Activated T-cell treated with anti-CD3 and anti-CD28 coated beads, Interleukin-2, amount 50 U/mL, for 1 hour (primary cell): ENCODE results near the gene DENND1A.

Experiments
- DNase-seq: peaks from one replicate; pipeline ENCODE4 v3.0.0-alpha.2; 2020

Gene DENND1A

DNA sequence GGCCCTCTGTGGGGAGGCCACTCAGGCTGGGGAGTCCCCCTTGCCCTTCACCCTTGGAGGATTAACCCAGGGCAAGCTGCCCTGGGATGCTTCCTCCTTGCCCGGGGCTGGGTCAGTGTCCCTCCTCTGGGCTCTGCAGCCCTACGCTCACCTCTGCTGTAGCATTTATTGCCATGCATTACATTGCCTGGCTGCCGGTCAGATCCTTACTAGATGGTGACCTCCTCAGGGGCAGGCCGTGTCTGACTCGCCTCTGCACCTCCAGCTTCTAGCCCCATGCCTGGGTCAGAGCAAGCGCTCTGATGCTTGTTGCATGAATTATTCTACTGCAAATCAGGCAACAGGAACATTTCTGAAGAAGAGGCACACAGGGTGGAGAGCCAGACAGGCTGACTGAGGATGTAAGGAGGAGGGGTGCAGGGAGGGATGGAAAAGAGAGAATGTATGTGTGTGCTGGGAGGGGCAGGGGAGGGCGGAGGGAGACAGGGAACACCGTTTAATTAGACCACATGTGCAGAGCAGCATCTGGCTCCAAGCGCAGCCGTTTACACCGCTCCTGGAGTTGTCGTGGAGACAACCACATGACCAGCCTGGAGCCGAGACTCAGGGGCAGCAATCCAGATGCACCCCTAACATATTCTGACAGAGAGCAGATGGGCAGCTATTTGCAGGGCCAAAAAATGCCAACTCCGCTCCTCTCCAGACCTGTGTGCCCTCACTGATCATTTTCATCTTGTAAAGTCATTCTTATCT is 456.9 kb downstream of the DENND1A start:
- no peak for DNase-seq

DNA sequence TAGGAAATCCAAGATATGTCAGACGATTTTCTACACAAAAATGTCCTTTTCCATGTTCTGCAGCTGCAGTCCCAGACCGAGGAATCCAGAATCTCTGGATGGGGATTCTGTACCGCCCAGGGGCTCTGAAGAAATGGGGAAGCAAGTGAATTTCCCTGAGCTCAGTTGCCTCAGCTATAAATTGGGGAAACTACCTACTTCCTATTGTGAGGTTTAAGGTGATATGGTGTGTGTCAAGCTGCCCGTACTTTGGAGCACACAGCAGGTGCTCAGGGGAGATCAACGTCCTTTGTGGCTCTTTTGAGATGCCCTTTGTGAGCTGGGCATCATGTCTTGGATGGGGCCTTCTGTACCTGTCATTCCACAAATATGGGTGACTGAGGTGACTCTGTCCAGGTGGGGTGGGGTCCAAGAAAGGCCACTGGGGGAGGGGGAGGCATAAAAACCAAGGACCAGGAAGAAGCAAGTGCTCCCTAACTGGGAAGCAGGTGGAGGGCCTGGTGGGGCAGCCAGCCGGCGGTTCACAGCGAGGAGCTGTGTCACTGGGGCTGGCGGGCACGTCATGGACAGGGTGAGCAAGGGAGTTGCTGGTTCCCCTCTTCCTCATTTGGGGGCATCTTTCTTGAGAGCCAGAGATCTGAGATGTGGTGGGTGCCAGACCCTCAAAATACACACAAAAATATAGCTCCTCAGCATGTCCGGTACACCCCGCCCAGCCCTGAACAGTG is 457.9 kb downstream of the DENND1A start:
- no peak for DNase-seq

DNA sequence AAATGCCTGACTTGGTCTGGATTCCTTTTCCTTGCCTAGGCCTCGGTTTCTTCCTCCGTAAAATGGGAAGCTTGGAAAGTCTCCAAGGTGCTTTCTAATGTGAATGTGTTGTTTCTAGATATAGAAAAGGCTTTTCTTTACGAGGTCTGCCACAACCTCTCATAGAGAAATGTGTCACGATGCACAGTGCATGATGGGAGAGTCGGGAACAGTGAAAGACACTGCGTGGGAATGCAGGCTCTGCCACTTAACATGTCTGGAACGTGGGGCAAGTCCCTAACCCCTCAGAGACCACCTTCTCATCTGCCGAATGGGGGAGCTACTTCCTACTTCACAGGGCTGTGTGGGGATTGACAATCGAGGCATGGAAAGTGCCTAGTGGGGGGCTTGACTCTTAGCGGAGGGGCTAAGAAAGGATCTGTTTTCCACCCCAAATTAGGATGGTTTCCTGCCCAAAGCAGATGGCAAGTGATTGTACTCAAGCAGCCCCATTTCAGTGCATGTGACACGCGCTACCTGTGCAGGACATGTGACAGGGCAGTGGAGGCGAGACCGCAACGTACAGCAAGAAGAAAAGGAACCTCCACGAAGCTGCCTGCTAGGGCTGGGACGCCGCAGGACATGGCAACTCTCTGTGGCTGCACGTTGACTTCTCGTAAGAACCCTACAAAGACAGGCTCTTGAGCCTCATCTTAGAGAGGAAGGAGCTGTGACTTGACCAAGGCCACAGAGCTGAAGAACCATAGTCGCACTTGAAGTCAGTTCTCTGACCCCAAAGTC is 458.7 kb downstream of the DENND1A start:
- DNase-seq, result no peak

DNA sequence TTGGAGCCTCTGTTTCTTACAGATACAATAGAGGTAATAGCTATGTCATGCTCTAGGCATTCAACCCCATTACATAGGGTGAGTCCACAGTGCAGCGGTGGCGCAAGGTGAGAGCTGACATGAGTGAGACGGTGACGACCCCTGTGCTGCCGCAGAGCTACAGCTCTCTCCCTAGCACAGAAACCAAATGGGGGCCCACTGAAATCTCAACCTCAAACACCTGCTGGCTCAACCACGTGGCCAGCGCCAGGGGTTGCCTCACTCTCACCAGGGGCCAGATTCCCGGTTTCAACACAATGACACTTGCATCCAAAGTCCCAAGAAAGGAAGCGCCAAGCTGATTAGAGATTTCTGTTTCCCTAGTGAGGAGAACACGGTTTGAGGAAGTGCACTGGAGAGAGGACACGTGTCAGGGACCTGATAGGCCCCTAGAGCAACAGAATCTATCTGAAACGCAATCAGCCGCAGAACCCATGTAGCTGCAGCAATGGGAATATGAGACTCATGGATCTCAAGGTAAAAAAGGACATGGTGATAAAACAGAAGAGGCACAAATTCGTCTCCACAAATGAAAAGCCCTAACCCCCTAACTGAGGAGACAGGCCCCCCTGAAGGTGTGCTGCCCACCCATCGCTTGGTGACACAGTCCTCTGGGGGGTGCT is 459.7 kb downstream of the DENND1A start:
- DNase-seq, result no peak

DNA sequence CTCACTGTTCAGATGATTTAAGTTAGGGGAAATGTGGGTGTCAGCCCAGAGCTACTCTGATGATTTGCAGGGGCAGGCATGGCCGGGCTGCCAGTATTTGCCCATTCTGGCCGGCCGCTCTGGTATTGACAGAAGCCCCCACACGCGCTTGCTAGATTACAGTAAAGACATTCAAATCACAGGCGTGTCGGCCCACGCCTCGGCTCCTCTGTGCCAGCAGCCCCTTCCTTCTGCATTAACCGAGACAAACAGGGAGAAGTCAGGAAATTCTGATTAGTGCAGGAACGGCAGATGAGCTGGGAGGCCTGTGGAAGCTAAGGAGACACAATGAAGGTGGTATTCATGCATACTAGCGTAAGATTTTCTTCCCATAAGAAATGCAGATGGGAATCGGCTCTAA is 460.6 kb downstream of the DENND1A start:
- no peak for DNase-seq

DNA sequence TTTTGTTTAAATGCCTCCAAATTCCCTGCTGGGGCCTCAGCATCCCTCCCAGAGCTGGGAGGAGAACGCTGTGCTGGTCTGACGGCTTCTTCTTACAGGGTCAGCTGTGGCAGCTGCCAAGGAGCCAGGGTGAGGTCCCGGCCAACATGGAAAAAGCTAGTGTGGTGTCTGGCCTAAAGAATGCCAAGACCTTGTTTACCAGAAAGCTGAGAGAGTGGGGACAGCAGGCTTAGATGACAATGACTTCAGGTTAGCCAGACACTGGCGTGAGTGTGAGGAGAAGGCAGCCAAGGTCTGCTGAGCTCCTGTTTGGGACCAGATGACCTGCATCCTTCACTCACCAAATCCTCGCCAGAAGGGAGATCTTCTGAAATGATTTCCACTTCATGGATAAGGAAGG is 461.4 kb downstream of the DENND1A start:
- no peak for DNase-seq

DNA sequence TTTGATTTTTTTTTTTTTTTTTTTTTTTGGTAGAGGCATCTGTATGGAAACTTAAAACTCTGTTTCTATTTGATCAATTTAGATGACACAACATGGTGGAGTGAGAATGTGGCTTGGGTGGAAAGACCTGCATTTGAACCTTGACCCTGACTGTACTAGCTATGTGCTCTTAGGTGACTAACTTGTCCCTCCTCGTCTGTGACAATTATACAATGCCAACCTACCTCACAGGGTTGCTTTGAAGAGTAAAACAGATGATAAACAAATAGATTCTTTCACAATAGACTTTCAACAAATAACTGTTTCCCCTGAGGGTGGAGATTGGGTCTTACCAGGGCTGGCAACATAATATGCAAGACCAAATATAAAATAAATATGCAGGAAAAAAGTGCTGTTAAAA is 464.6 kb downstream of the DENND1A start:
- DNase-seq, result no peak

DNA sequence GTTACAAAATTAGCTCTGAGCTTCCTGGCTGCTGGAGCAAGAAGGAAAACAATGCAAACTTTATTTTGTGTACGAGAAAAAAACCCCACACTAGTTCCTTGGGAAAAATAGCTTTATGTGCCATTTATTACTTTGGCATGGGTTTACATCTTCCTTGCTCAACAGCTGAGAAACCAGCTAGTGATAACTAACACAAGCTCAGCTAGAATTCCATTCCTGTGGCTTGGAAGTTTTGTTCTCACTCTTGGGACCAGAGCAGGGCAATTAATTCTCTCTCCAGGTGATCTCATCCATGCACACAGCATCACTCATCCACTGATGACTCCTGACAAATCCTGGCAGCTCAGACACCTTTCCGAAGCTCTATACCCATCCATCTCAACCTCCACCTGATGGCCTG is 469.8 kb downstream of the DENND1A start:
- DNase-seq, result no peak

DNA sequence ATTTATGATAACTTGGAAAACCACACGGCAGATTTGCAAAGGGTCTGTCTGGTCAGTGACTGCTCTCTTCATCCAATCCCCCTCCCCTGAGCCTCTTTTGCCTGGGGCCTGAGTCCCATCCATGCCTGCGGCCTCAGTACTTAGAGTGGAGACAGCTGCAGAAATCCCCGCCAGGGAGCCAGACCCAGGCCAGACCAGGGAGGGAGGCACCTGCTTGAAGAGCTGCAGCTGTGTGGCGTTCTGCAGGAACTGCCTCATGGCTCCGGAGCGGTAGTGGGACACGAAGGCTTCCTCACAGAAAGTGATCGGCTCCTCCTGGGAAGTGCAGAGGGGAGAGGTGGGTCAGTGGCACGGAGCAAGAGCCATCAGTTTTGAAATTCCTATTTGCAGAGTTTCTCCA is 472.3 kb downstream of the DENND1A start:
- DNase-seq, result no peak

DNA sequence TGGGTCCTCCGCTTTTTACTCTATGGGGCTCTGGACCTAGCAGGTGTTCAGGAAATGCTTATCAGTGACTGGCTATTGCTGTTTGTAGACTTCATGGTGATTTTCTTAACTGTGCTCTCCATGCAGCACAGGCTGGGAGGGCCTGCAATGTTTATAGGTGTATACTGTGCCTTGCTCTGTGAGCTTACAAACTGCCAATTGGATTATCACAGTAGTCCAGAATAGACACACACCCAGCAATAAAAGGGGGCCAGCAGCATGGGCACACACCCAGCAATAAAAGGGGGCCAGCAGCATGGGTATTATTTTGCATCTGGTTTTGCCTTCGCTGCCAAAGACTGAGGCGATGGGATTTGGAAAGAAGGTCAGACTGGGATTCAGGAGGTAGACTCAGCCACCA is 473.9 kb downstream of the DENND1A start:
- DNase-seq, result no peak

DNA sequence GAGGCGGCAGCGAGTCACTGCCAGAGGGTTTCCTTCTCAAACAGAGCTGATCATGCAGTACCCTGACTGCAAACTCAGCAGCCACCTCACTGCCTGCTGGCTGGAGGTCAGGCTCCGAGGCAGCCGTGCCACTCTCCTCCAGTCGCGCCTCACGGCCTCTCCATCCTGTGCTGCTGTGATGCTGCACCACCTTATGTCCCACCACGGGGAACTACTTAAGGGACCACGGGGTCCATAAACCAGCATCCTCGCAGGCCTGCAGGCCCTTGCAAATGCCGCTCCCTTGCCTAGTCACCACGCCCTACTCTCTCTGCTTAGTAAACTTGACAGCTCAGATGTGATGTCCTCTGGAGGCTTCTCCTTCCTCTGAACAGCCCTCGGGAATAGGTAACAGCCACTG is 474.7 kb downstream of the DENND1A start:
- no peak for DNase-seq

DNA sequence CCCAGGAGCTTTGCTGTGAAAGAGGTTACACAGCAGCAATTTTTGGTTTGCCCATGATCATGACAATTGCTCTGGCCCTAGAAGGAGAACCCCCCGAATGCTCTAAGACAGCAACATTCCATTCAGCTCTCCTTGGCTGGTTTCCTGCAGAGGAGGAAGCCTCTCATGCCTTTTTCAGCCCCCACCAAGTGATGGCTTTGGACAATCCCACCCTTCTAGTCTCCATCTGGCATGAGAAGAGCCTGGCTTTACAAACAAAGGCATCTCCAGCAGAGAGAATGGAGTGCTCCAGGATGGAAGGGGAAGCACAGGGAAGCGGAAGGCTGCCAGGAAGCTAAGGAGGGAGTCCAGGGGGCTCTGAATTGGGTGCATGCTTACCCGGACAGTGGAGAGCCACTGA is 475.6 kb downstream of the DENND1A start:
- DNase-seq, result no peak

DNA sequence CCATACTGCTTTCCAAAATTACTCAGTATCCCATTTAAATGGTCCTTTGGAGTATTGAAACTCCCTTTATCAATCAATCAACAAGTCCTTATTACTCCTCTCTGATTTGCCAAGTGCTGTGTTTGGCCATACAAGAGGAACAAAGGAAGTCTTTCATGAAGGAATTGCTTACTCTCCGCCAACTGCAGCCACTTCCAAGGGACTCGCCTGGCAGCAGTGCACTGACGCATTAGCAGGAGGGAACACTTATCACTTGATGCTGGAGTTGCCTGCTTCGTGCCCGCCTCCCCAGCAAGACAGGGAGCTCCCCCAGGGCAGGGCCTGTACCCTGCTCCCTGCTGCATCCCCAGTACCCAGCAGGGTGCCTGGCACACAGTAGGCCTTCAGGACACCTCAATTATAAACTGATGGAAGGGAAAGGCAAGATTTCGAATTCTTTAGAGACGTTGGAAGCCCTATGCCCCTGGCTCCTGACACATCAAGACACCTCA is 476.1 kb downstream of the DENND1A start:
- no peak for DNase-seq

DNA sequence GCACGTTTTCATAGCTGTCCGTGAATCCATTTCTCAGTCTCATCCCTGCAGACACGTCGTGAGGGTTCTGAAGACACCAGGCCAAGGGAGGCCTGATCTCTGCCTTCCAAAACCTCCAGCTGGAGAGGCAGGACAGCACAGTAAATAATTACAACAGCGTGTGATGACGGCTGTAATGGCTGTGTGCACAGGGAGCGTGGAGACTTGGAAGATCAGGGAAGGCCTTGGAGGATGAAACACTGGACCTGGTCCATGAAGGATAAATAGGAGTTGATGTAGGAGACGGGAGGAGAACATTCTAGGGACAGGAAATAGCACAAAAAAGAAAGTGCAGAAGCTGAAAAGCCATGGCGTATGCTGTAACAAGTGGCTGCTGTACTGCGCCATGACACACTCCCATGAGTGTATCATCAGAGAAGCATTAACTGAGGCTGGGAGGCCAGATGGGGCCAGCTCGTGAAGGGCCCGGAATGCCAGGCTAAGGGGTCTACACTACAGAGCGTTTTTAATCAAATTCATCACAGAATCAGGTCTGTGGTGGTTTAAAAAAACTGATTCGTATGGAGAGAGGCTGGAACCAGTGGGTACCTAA is 476.8 kb downstream of the DENND1A start:
- no peak for DNase-seq

DNA sequence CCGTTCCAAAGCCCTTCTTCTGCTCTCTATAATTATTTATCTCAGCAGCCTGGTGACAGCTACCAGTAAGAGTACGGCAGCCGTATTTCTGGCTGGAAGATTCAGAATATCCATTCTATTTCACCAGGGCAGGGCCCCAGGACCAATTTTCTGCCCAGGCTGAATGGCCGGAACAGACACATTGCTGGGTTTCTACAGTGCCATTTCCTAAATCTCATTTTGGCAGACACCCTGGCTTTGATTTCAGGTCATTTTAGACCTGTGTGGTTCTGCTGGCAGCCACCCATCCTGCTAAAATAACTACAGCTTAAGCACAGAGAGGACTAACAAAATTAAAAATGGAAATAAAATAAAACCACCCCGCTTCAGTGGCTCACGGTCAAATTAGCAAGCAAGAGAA is 478.9 kb downstream of the DENND1A start:
- DNase-seq, result no peak

DNA sequence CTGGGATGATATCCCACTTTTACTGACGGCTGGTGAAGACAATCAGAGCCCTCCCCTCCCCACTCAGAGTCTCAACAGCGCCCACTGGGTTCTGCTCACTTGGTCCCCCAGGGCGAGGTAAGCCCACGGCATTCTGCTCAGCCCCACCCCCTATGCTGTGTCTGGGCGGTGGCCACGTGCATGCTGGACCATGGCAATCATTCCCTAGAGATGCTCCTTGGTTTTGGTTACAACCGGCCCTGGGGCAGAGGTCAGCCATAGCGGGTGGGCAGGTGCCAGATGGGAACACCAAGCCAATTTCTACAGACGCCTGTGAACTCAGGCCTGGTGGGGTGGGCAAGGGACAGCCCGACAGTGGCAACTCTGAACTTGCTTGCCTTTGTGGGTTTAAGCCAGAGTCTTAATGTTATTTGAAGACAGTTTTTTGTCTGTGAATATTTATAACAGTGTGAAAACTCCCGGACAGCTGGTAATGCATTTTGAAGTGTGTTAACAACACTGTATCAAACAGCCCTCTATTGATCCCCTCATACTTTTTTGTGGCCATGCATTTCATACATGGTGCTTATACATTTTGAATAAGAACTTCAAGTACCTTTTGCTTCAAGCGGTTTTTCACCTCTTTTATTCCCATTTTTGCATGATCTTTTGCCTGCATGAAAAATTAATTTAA is 479.7 kb downstream of the DENND1A start:
- no peak for DNase-seq

DNA sequence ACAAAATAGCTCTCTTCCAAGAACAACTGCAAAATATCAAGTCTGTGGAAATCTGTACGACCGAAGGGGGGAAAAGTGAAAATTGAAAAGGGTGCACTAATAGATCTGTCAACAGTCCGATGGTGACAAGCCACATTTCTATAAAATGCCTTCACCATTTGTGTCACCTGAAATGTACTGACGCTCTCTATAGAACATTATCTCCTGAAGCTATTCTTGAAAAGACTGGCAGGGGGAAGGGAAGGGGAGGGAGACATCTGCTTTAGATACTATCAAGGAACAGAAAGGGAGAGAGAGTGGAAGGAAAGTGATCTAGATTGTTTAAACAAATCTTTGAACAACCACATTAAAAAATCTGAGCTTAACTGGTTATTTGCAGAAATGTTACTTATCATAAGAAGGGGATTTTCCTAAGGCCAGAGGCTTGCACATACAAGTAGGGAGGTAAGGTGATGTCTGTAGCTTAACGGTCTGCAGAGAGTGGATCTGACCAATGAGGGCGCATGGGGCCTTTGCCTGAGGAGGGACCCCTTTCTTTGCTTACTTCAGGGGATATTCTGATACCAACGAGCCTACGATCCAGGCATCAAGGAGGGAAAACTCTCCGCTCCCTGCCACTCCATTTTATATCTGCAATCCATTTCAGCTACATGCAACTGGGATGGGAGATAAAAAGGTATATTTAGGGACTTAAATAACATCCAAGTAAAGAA is 481.8 kb downstream of the DENND1A start:
- no peak for DNase-seq

DNA sequence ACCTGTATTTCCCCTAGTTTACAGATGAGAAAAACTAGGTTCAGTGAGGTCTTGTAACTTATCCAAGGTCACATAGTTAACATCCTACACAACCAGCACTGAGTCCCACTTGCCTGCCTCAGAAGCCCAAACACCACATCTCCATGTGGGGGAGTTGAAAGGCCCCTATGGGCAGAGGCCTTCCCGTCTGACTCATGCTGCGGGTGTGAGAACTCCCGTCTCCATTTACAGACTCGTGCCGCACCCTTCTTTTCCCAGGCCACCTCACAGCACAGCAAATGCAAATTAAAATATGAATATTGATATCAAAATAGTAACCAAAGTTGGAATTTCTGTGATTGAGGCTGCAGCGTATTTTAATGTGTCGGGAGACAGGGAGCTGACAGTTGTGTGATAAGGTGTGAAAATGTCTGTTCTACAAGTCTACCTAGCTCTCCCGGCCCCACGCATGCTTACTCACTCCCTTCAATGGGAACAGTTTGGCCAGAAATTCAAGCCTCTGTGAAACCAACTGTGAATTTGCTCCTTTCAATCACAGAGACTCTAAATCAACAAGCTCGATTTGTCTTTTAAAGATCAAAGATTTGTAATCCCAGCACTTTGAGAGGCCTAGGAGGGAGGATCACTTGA is 483.8 kb downstream of the DENND1A start:
- no peak for DNase-seq

DNA sequence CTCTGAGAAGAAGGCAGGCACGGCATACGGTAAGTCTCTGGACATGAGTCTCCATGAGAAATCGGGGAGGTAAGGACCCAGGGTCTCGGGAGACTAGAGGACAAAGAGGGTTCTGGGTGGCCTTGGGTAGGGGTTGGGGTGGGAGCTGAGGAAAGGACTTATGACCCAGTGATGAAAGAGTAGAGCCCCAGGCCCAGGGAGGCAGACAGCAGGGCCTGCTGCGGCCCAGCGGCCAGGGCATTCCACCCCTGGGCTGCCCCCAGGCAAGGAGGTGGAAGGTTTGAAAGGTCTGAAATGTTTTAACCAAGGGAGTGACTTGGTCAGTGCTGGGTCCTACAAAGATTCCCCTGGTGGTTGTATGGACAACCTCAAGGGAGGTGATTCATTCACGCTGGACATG is 484.8 kb downstream of the DENND1A start:
- DNase-seq, result no peak

DNA sequence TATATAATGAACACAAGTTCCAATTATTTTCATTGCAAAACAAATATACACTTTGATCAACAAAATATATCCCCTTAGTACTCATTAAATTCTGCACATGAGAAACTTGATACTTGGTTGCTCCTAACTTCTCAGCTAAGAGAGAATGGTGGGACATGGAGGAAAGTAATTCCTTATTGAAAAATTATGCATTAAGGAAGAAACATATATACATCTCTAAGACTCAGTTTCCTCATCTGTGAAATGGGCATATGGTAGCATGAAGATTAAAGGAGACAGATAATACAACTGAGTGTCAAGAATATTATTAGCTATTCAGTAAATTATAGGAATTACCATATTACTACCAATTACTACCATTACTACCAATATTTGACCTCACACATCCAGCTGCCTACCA is 488.2 kb downstream of the DENND1A start:
- no peak for DNase-seq

DNA sequence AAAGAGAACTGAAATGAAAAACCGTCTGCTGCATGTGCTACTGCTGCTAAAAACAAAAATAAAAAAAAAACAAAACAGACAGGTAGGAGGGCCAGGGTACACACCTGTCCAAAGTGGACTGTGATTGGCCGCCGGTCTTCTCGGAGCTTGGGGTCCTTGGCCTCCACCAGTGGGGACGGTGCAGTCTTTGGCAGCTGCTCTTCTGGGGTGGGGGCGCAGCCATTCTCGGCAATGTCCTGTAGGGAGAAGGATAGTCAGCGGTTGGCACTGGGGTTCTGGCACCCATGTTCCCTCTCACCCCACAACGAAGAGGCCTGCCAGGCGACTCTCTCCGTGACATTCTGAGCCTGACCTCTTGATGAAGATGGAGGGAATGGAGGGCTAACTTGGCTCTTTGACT is 489.7 kb downstream of the DENND1A start:
- no peak for DNase-seq
